ENCODE results near the gene LRRC70. TPM values are rescaled to one million over a fixed set of nuclear protein-coding genes. Genes with fewer than 3 reads are reported as not detected.
"Not testable (repeated sequence)": the region's sequence is repeated elsewhere in the genome, so short reads cannot be mapped to it uniquely, and the experiment has no call there.

The LRRC70 gene
- total RNA-seq, 2 experiments from 2014 or later = 0.34 to 0.40 TPM

- H3K9me3 Mint-ChIP-seq = peaks cover 10% of the 10 kb centered on the region
- POLR2A ChIA-PET = no interaction called here
- H3K27ac Mint-ChIP-seq = no peak overlapping the region
- no peak for DNase-seq
- intact Hi-C loops (cut with micrococcal nuclease) = no loop called here
- no peak overlapping the region for H3K4me3 Mint-ChIP-seq
- CTCF ChIA-PET = no interaction called here
- H3K4me1 Mint-ChIP-seq (ENCODE audit: low read depth) = no peaks in the 10 kb centered on the region
- peaks cover 31% of the 10 kb centered on the region for H3K36me3 Mint-ChIP-seq
- H3K27me3 Mint-ChIP-seq = no peaks in the 10 kb centered on the region
Observed at GRCh38 chr5:62560786-62561185, 17.8 kb upstream of the LRRC70 start.

GRCh38 chr5:62561896-62562295, 16.7 kb upstream of the LRRC70 start:
- no peak for DNase-seq
- intact Hi-C loops (cut with micrococcal nuclease) = no loop called here
- POLR2A ChIA-PET = no interaction called here
- Mint-ChIP-seq H3K4me1 (ENCODE audit: low read depth) (no peaks in the 10 kb centered on the region), H3K27me3 (no peaks in the 10 kb centered on the region), H3K27ac (no peak overlapping the region), H3K4me3 (no peak overlapping the region), H3K9me3 (peaks cover 15% of the 10 kb centered on the region), H3K36me3 (peaks cover 37% of the 10 kb centered on the region)
- CTCF ChIA-PET = interaction anchor here (0.7 kb wide), 1 partner anchor 118 kb away, joined by 3 read pairs; no protein-coding TSS in a partner anchor

GRCh38 chr5:62562867-62563266, 15.8 kb upstream of the LRRC70 start:
- Mint-ChIP-seq H3K27me3 (no peaks in the 10 kb centered on the region), H3K36me3 (peaks cover 45% of the 10 kb centered on the region), H3K9me3 (peaks cover 23% of the 10 kb centered on the region), H3K4me1 (ENCODE audit: low read depth) (no peaks in the 10 kb centered on the region), H3K4me3 (no peak overlapping the region), H3K27ac (no peak overlapping the region)
- ChIA-PET CTCF (no interaction called here), POLR2A (no interaction called here)
- intact Hi-C loops (cut with micrococcal nuclease) = no loop called here
- no peak for DNase-seq

GRCh38 chr5:62564101-62564500, 14.5 kb upstream of the LRRC70 start:
- H3K27ac Mint-ChIP-seq = no peak overlapping the region
- intact Hi-C loops (cut with micrococcal nuclease) = no loop called here
- DNase-seq = no peak
- ChIA-PET CTCF (no interaction called here), POLR2A (no interaction called here)
- no peak overlapping the region for H3K4me3 Mint-ChIP-seq
- H3K9me3 Mint-ChIP-seq = peaks cover 32% of the 10 kb centered on the region
- peaks cover 5% of the 10 kb centered on the region for H3K4me1 Mint-ChIP-seq (ENCODE audit: low read depth)
- no peaks in the 10 kb centered on the region for H3K27me3 Mint-ChIP-seq
- peaks cover 54% of the 10 kb centered on the region for H3K36me3 Mint-ChIP-seq

GRCh38 chr5:62565740-62566139, 12.9 kb upstream of the LRRC70 start:
- H3K27ac Mint-ChIP-seq; CTCF ChIA-PET; DNase-seq; intact Hi-C loops (cut with micrococcal nuclease); H3K27me3 Mint-ChIP-seq; POLR2A ChIA-PET; H3K4me3 Mint-ChIP-seq: not testable (repeated sequence)
- H3K36me3 Mint-ChIP-seq = peaks cover 55% of the 10 kb centered on the region
- peaks cover 34% of the 10 kb centered on the region for H3K9me3 Mint-ChIP-seq
- peaks cover 13% of the 10 kb centered on the region for H3K4me1 Mint-ChIP-seq (ENCODE audit: low read depth)

GRCh38 chr5:62568143-62568542, 10.5 kb upstream of the LRRC70 start:
- POLR2A ChIA-PET = no interaction called here
- Mint-ChIP-seq H3K4me3 (no peak overlapping the region), H3K4me1 (ENCODE audit: low read depth) (peaks cover 13% of the 10 kb centered on the region), H3K9me3 (peaks cover 34% of the 10 kb centered on the region), H3K27me3 (no peaks in the 10 kb centered on the region), H3K36me3 (peaks cover 52% of the 10 kb centered on the region), H3K27ac (no peak overlapping the region)
- intact Hi-C loops (cut with micrococcal nuclease) = no loop called here
- DNase-seq = no peak
- CTCF ChIA-PET = interaction anchor here (1.1 kb wide), 1 partner anchor 108 kb away, joined by 3 read pairs; no protein-coding TSS in a partner anchor

GRCh38 chr5:62568800-62569432, 9.7 kb upstream of the LRRC70 start:
- H3K27ac Mint-ChIP-seq = no peak overlapping the region
- intact Hi-C loops (cut with micrococcal nuclease) = loop anchor here (1.0 kb wide), 2 partner anchors 8 to 31 kb away; no protein-coding TSS in a partner anchor

GRCh38 chr5:62569470-62569869, 9.1 kb upstream of the LRRC70 start:
- ChIA-PET CTCF (no interaction called here), POLR2A (no interaction called here)
- Mint-ChIP-seq H3K4me1 (ENCODE audit: low read depth) (peaks cover 19% of the 10 kb centered on the region), H3K36me3 (peaks cover 46% of the 10 kb centered on the region), H3K27ac (no peak overlapping the region), H3K4me3 (no peak overlapping the region), H3K27me3 (no peaks in the 10 kb centered on the region), H3K9me3 (peaks cover 34% of the 10 kb centered on the region)
- DNase-seq = no peak
- intact Hi-C loops (cut with micrococcal nuclease) = loop anchor here (1.0 kb wide), 2 partner anchors 8 to 31 kb away; no protein-coding TSS in a partner anchor

More at GRCh38 chr5:62568800-62569432, 9.7 kb upstream of the LRRC70 start:
- Mint-ChIP-seq H3K9me3 (peaks cover 34% of the 10 kb centered on the region), H3K27me3 (no peaks in the 10 kb centered on the region), H3K4me3 (no peak overlapping the region), H3K4me1 (ENCODE audit: low read depth) (peaks cover 13% of the 10 kb centered on the region), H3K36me3 (peaks cover 48% of the 10 kb centered on the region)
- DNase-seq = no peak
- ChIA-PET CTCF (interaction anchor here (1.1 kb wide), 1 partner anchor 109 kb away, joined by 3 read pairs; no protein-coding TSS in a partner anchor), POLR2A (no interaction called here)

GRCh38 chr5:62572918-62573514, 5.6 kb upstream of the LRRC70 start:
- DNase-seq = no peak
- H3K4me1 Mint-ChIP-seq (ENCODE audit: low read depth) = peaks cover 32% of the 10 kb centered on the region
- peaks cover 10% of the 10 kb centered on the region for H3K9me3 Mint-ChIP-seq
- no peak overlapping the region for H3K4me3 Mint-ChIP-seq
- POLR2A ChIA-PET = no interaction called here
- H3K27ac Mint-ChIP-seq = no peak overlapping the region
- H3K27me3 Mint-ChIP-seq = no peaks in the 10 kb centered on the region
- H3K36me3 Mint-ChIP-seq = peaks cover 21% of the 10 kb centered on the region
- CTCF ChIA-PET = interaction anchor here (1.9 kb wide), 1 partner anchor 113 kb away, joined by 8 read pairs; no protein-coding TSS in a partner anchor
- intact Hi-C loops (cut with micrococcal nuclease) = no loop called here

GRCh38 chr5:62574599-62574998, 4.0 kb upstream of the LRRC70 start:
- no peak overlapping the region for H3K4me3 Mint-ChIP-seq
- intact Hi-C loops (cut with micrococcal nuclease) = no loop called here

GRCh38 chr5:62575066-62575465, 3.6 kb upstream of the LRRC70 start:
- Mint-ChIP-seq H3K27me3 (no peaks in the 10 kb centered on the region), H3K9me3 (no peaks in the 10 kb centered on the region), H3K4me3 (no peak overlapping the region), H3K36me3 (peaks cover 8% of the 10 kb centered on the region), H3K27ac (no peak overlapping the region), H3K4me1 (ENCODE audit: low read depth) (peaks cover 25% of the 10 kb centered on the region)
- CTCF ChIA-PET = no interaction called here
- intact Hi-C loops (cut with micrococcal nuclease) = loop anchor here (5.0 kb wide), 1 partner anchor 163 kb away; the partner anchor contains the start of gene IPO11
- no peak for DNase-seq
- POLR2A ChIA-PET = no interaction called here

More at GRCh38 chr5:62574599-62574998, 4.0 kb upstream of the LRRC70 start:
- POLR2A ChIA-PET = no interaction called here
- DNase-seq = no peak
- Mint-ChIP-seq H3K4me1 (ENCODE audit: low read depth) (peaks cover 25% of the 10 kb centered on the region), H3K9me3 (no peaks in the 10 kb centered on the region), H3K27me3 (no peaks in the 10 kb centered on the region), H3K27ac (no peak overlapping the region), H3K36me3 (peaks cover 8% of the 10 kb centered on the region)
- CTCF ChIA-PET = interaction anchor here (1.9 kb wide), 1 partner anchor 115 kb away, joined by 8 read pairs; no protein-coding TSS in a partner anchor

- peaks cover 23% of the 10 kb centered on the region for H3K4me1 Mint-ChIP-seq (ENCODE audit: low read depth)
- H3K27me3 Mint-ChIP-seq = no peaks in the 10 kb centered on the region
- ChIA-PET CTCF (no interaction called here), POLR2A (no interaction called here)
- H3K36me3 Mint-ChIP-seq = peaks cover 8% of the 10 kb centered on the region
- no peak overlapping the region for H3K4me3 Mint-ChIP-seq
- H3K9me3 Mint-ChIP-seq = no peaks in the 10 kb centered on the region
- no peak overlapping the region for H3K27ac Mint-ChIP-seq
- intact Hi-C loops (cut with micrococcal nuclease) = loop anchor here (5.0 kb wide), 1 partner anchor 163 kb away; the partner anchor contains the start of gene IPO11
- DNase-seq = no peak
Observed at GRCh38 chr5:62575489-62575888, 3.1 kb upstream of the LRRC70 start.
